ENCODE results near the gene SPDYE5. TPM values are rescaled to one million over a fixed set of nuclear protein-coding genes. Genes with fewer than 3 reads are reported as not detected.
"Not testable (repeated sequence)": the region's sequence is repeated elsewhere in the genome, so short reads cannot be mapped to it uniquely, and the experiment has no call there.

Gene SPDYE5
- total RNA-seq, 3 donors from 2014 or later: not detected

GRCh38 chr7:75485979-75486643, 6.0 kb upstream of the SPDYE5 start, which contains the start of gene POM121C:
Gene POM121C, minus strand, starts transcription at chr7:75486299. Its CDS starts 44,803 bp downstream, at chr7:75441496.
- TF ChIP-seq POLR2AphosphoS5 (IDR thresholded peaks at IDR 0.05): peak; percentile 24 to 34 (median 33)
- peak within 1 kb of the TSS; percentile 71 to 94 for H3K27ac ChIP-seq
- H3K9me3 ChIP-seq; H3K27me3 ChIP-seq; H3K36me3 ChIP-seq; intact Hi-C loops (cut with DNase I; ENCODE audit: low total_unique reads); H3K4me1 ChIP-seq: not testable (repeated sequence)
- DNase-seq (ENCODE audit: low spot score in 2 of 2): peak; percentile 88
- H3K4me3 ChIP-seq: peak within 1 kb of the TSS; percentile 58 to 92 (median 61)

- H3K36me3 ChIP-seq; H3K27me3 ChIP-seq; H3K4me1 ChIP-seq; intact Hi-C loops (cut with DNase I; ENCODE audit: low total_unique reads); DNase-seq (ENCODE audit: low spot score in 2 of 2); H3K4me3 ChIP-seq; H3K9me3 ChIP-seq; H3K27ac ChIP-seq: not testable (repeated sequence)
These were observed 16.9 kb downstream of the SPDYE5 start for GRCh38 chr7:75509033-75509432.

DNA sequence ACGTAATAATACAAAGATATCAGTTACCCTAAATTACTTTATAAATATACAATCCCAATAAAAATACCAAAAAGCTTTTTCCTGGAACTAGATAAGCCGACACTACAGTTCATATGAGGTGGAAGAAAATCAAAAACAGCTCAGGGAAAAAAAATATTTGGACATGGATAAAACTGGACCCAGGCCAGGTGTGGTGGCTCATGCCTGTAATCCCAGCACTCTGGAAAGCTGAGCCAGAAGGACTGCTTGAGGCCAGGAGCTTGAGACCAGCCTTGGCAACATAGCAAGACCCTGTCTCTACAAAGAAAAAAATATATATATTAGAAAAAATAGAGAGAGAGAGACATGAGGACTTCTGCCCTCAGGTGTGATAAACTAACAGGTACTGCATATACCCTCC, 26.7 kb downstream of the SPDYE5 start:
- H3K27me3 ChIP-seq; H3K4me3 ChIP-seq; H3K9me3 ChIP-seq; H3K4me1 ChIP-seq; intact Hi-C loops (cut with DNase I; ENCODE audit: low total_unique reads); H3K36me3 ChIP-seq; DNase-seq (ENCODE audit: low spot score in 2 of 2); H3K27ac ChIP-seq: not testable (repeated sequence)

- H3K9me3 ChIP-seq; H3K36me3 ChIP-seq; H3K27ac ChIP-seq; DNase-seq (ENCODE audit: low spot score in 2 of 2); H3K27me3 ChIP-seq; H3K4me1 ChIP-seq; H3K4me3 ChIP-seq: not testable (repeated sequence)
- intact Hi-C loops (cut with DNase I; ENCODE audit: low total_unique reads): loop anchor here (5.0 kb wide), 1 partner anchor 241 kb away; no protein-coding TSS in a partner anchor
These were observed 29.6 kb downstream of the SPDYE5 start for GRCh38 chr7:75521727-75522126.

- DNase-seq (ENCODE audit: low spot score in 2 of 2); intact Hi-C loops (cut with DNase I; ENCODE audit: low total_unique reads); H3K4me1 ChIP-seq; H3K27me3 ChIP-seq; H3K9me3 ChIP-seq; H3K36me3 ChIP-seq: not testable (repeated sequence)
- peak overlapping the region; percentile 87 to 100 (median 91) for H3K4me3 ChIP-seq
- peak overlapping the region; percentile 77 to 93 for H3K27ac ChIP-seq
These were observed 35.2 kb downstream of the SPDYE5 start for GRCh38 chr7:75527224-75527722.

DNA sequence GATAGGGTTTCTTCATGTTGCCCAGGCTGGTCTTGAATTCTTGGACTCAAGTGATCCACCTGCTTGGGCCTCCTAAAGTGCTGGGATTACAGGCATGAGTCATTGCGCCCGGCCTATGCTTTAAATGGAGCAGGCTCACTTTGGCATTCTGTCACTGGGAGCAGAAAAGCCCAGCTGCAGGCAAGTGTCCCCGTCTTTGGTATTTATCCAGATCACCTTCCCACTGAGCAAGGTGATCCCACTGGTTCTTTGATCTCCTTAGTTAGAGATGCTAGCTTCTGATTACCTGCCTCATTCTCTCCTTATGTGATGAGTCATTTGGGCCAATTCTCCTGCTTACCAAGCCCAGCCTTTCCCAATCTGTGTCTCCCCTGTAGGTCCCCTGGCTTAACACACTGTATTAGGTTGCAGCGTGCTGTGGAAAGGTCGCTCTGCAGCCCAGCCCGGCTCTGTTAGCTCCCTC, 39.3 kb downstream of the SPDYE5 start:
- no peak overlapping the region for H3K27ac ChIP-seq
- no peak for DNase-seq (ENCODE audit: low spot score in 2 of 2)
- no peaks in the 10 kb centered on the region for H3K36me3 ChIP-seq
- no peak overlapping the region for H3K4me3 ChIP-seq
- H3K9me3 ChIP-seq: no peaks in the 10 kb centered on the region
- no peaks in the 10 kb centered on the region for H3K4me1 ChIP-seq
- intact Hi-C loops (cut with DNase I; ENCODE audit: low total_unique reads): no loop called here
- no peaks in the 10 kb centered on the region for H3K27me3 ChIP-seq
- TF ChIP-seq POLR2A (IDR thresholded peaks at IDR 0.05): no peak
- TF ChIP-seq POLR2AphosphoS5 (IDR thresholded peaks at IDR 0.05): no peak
- TF ChIP-seq, protein P1, sequence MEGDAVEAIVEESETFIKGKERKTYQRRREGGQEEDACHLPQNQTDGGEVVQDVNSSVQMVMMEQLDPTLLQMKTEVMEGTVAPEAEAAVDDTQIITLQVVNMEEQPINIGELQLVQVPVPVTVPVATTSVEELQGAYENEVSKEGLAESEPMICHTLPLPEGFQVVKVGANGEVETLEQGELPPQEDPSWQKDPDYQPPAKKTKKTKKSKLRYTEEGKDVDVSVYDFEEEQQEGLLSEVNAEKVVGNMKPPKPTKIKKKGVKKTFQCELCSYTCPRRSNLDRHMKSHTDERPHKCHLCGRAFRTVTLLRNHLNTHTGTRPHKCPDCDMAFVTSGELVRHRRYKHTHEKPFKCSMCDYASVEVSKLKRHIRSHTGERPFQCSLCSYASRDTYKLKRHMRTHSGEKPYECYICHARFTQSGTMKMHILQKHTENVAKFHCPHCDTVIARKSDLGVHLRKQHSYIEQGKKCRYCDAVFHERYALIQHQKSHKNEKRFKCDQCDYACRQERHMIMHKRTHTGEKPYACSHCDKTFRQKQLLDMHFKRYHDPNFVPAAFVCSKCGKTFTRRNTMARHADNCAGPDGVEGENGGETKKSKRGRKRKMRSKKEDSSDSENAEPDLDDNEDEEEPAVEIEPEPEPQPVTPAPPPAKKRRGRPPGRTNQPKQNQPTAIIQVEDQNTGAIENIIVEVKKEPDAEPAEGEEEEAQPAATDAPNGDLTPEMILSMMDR (IDR thresholded peaks at IDR 0.05): no peak

- DNase-seq (ENCODE audit: low spot score in 2 of 2): no peak
- H3K27me3 ChIP-seq: no peaks in the 10 kb centered on the region
- intact Hi-C loops (cut with DNase I; ENCODE audit: low total_unique reads): no loop called here
- no peaks in the 10 kb centered on the region for H3K4me1 ChIP-seq
- H3K9me3 ChIP-seq: no peaks in the 10 kb centered on the region
- no peak overlapping the region for H3K4me3 ChIP-seq
- TF ChIP-seq POLR2A (IDR thresholded peaks at IDR 0.05): no peak
- TF ChIP-seq, protein P1 (IDR thresholded peaks at IDR 0.05): no peak
- TF ChIP-seq POLR2AphosphoS5 (IDR thresholded peaks at IDR 0.05): no peak
- H3K27ac ChIP-seq: no peak overlapping the region
- H3K36me3 ChIP-seq: no peaks in the 10 kb centered on the region
These were observed 40.5 kb downstream of the SPDYE5 start for GRCh38 chr7:75532639-75533038.
